Liver (tissue), 3 donors: Measurements from ENCODE around the gene ROPN1B.
"Not testable (repeated sequence)": the region's sequence is repeated elsewhere in the genome, so short reads cannot be mapped to it uniquely, and the experiment has no call there.

Experiments used
- ATF3 ChIP-seq: IDR thresholded peaks from 2 replicates; pipeline ENCODE4 v1.6.1; 2016; ENCODE audit warnings: antibody characterized with exemption
- CTCF ChIP-seq: fragments of 150-350 bp; IDR thresholded peaks from 2 replicates; pipeline ENCODE4 v1.5.1; 2017; ENCODE audit warnings: improper control_type of control experiment, low read depth, low read length; ENCODE audit not compliant: missing input control
- EGR1 ChIP-seq, 2 donors: IDR thresholded peaks; 2 replicates each; pipeline ENCODE4 v1.6.1; 2016 to 2018; ENCODE audit warnings: antibody characterized with exemption in 2 of 2, low read depth in 2 of 2
- FOXA1 ChIP-seq: IDR thresholded peaks from 2 replicates; pipeline ENCODE4 v1.6.1; 2016; ENCODE audit warnings: antibody characterized with exemption
- FOXA2 ChIP-seq: IDR thresholded peaks from 2 replicates; pipeline ENCODE4 v1.6.1; 2016; ENCODE audit warnings: antibody characterized with exemption
- GABPA ChIP-seq, 2 donors: IDR thresholded peaks in 1 of 2; conservative IDR thresholded peaks in 1 of 2; 2 replicates each; pipeline ENCODE4 v1.6.1; 2016; ENCODE audit warnings: antibody characterized with exemption in 2 of 2, mild to moderate bottlenecking in 1 of 2, moderate library complexity in 1 of 2
- MAX ChIP-seq: IDR thresholded peaks from 2 replicates; pipeline ENCODE4 v1.6.1; 2016; ENCODE audit warnings: antibody characterized with exemption
- RAD21 ChIP-seq, 2 donors: IDR thresholded peaks; 2 replicates each; pipeline ENCODE4 v1.6.1; 2016; ENCODE audit warnings: antibody characterized with exemption in 2 of 2, mild to moderate bottlenecking in 2 of 2
- REST ChIP-seq: IDR thresholded peaks from 2 replicates; pipeline ENCODE4 v1.6.1; 2016; ENCODE audit warnings: antibody characterized with exemption, mild to moderate bottlenecking
- RXRA ChIP-seq, 2 donors: IDR thresholded peaks; 2 replicates each; pipeline ENCODE4 v1.6.1; 2017 to 2018; ENCODE audit warnings: antibody characterized with exemption in 2 of 2, mild to moderate bottlenecking in 1 of 2
- SP1 ChIP-seq: IDR thresholded peaks from 2 replicates; pipeline ENCODE4 v1.6.1; 2018; ENCODE audit warnings: antibody characterized with exemption, mild to moderate bottlenecking
- TAF1 ChIP-seq: conservative IDR thresholded peaks from 2 replicates; pipeline ENCODE4 v1.6.1; 2016; ENCODE audit warnings: antibody characterized with exemption, mild to moderate bottlenecking
- YY1 ChIP-seq: IDR thresholded peaks from 2 replicates; pipeline ENCODE4 v1.6.1; 2016; ENCODE audit warnings: antibody characterized with exemption, mild to moderate bottlenecking
- ZBTB33 ChIP-seq: IDR thresholded peaks from 2 replicates; pipeline ENCODE4 v1.6.1; 2016; ENCODE audit warnings: antibody characterized with exemption
- donor health status: healthy.
- donor health status: healthy.

- TF ChIP-seq CTCF; GABPA (IDR thresholded peaks at IDR 0.05 in 1 of 2, conservative IDR thresholded peaks at IDR 0.05 in 1 of 2); MAX; RAD21 (IDR thresholded peaks at IDR 0.05); FOXA2; RXRA (IDR thresholded peaks at IDR 0.05); SP1; YY1; REST; TAF1; ZBTB33; ATF3; FOXA1; EGR1 (IDR thresholded peaks at IDR 0.05; ENCODE audit: low read depth in 2 of 2): not testable (repeated sequence)
Observed at GRCh38 chr3:125976003-125976390, 7.0 kb downstream of the ROPN1B start.
